WTC11 (cell line): Measurements from ENCODE around the gene DRC1. TPM values are rescaled to one million over a fixed set of nuclear protein-coding genes. Genes with fewer than 3 reads are reported as not detected.

Source experiments
- ATAC-seq: fragments of 200-7000 bp; cut with Tn5 transposase; 2 replicates; pipeline ENCODE4 v1.10.0; 2021; ENCODE audit warnings: mild to moderate bottlenecking, moderate library complexity
- CTCF ChIA-PET: fragments of 300-600 bp; sonication (Branson Sonifier 250); formaldehyde crosslinking; loops from one replicate; lab custom pipeline; 2021; ENCODE audit warnings: antibody characterized with exemption; lab: Charles Lee
- POLR2A ChIA-PET: fragments of 350-600 bp; sonication (Branson Sonifier 250); formaldehyde crosslinking; loops from one replicate; lab custom pipeline; 2021; ENCODE audit warnings: antibody characterized with exemption; lab: Charles Lee
- DNase-seq: peaks from one replicate; pipeline ENCODE4 v3.0.0; 2021; ENCODE audit warnings: low spot score
- H3K27ac Mint-ChIP-seq: 2 replicates; pipeline ENCODE4 v1.8.0; 2021; ENCODE audit warnings: mixed read lengths
- H3K27me3 Mint-ChIP-seq: 2 replicates; pipeline ENCODE4 v1.8.0; 2021; ENCODE audit warnings: low read depth, mild to moderate bottlenecking, moderate library complexity, mixed read lengths
- H3K36me3 Mint-ChIP-seq: 2 replicates; pipeline ENCODE4 v1.8.0; 2021; ENCODE audit warnings: mixed read lengths
- H3K4me1 Mint-ChIP-seq: 2 replicates; pipeline ENCODE4 v1.8.0; 2022; ENCODE audit warnings: mixed read lengths
- H3K4me3 Mint-ChIP-seq: 2 replicates; pipeline ENCODE4 v1.8.0; 2021; ENCODE audit warnings: mild to moderate bottlenecking, moderate library complexity, mixed read lengths
- H3K9me3 Mint-ChIP-seq: 2 replicates; pipeline ENCODE4 v1.8.0; 2021; ENCODE audit warnings: mixed read lengths
- CREB1 ChIP-seq: sonication (generic); formaldehyde crosslinking; IDR thresholded peaks from 2 replicates; pipeline ENCODE4 v1.8.0; 2023; ENCODE audit warnings: mild to moderate bottlenecking, missing genetic modification reagents
- HMGA2 ChIP-seq: fragments of 250-450 bp; sonication (Bioruptor Pico); IDR thresholded peaks from 2 replicates; pipeline ENCODE4 v1.4.0; 2021; ENCODE audit warnings: mild to moderate bottlenecking, moderate library complexity
- IRF2 ChIP-seq: sonication (generic); formaldehyde crosslinking; IDR thresholded peaks from 2 replicates; pipeline ENCODE4 v1.8.0; 2022; ENCODE audit warnings: low read depth, missing genetic modification reagents, borderline replicate concordance
- MXD4 ChIP-seq: fragments of 250-450 bp; sonication (Bioruptor Pico); IDR thresholded peaks from 2 replicates; pipeline ENCODE4 v1.8.0; 2021; ENCODE audit warnings: mild to moderate bottlenecking, moderate library complexity, borderline replicate concordance
- NR3C1 ChIP-seq: sonication (generic); formaldehyde crosslinking; conservative IDR thresholded peaks from 2 replicates; pipeline ENCODE4 v1.8.1; 2023; ENCODE audit warnings: low read depth, mild to moderate bottlenecking, missing genetic modification reagents
- RELA ChIP-seq: sonication (generic); formaldehyde crosslinking; IDR thresholded peaks from 2 replicates; pipeline ENCODE4 v1.8.1; 2022; ENCODE audit warnings: missing genetic modification reagents, mild to moderate bottlenecking, borderline replicate concordance
- ZNF317 ChIP-seq: sonication (generic); formaldehyde crosslinking; IDR thresholded peaks from 2 replicates; pipeline ENCODE4 v1.8.1; 2023; ENCODE audit warnings: low read depth, mild to moderate bottlenecking, moderate library complexity, missing genetic modification reagents, borderline replicate concordance
- total RNA-seq: library from RNA; stranded (reverse); gene quantifications from 3 replicates; pipeline ENCODE4 v1.2.3, GENCODE V29; 2021
- TF ChIP-seq, protein P1 (sequence below): sonication (generic); formaldehyde crosslinking; IDR thresholded peaks from 2 replicates; pipeline ENCODE4 v1.8.1; 2022; ENCODE audit warnings: missing genetic modification reagents, borderline replicate concordance
- TF ChIP-seq, protein P2 (sequence below): sonication (generic); formaldehyde crosslinking; IDR thresholded peaks from 2 replicates; pipeline ENCODE4 v1.8.1; 2022; ENCODE audit warnings: low read depth, mild to moderate bottlenecking, moderate library complexity, missing genetic modification reagents, borderline replicate concordance
- TF ChIP-seq, protein P3 (sequence below): sonication (generic); formaldehyde crosslinking; IDR thresholded peaks from 2 replicates; pipeline ENCODE4 v1.8.1; 2023; ENCODE audit warnings: mild to moderate bottlenecking, missing genetic modification reagents, moderate library complexity
- TF ChIP-seq, protein P4 (sequence below): sonication (generic); formaldehyde crosslinking; IDR thresholded peaks from 2 replicates; pipeline ENCODE4 v1.8.1; 2023; ENCODE audit warnings: mild to moderate bottlenecking, missing genetic modification reagents

DRC1 gene
- total RNA-seq, 1 experiment from 2014 or later, result 0.55 TPM

DNA sequence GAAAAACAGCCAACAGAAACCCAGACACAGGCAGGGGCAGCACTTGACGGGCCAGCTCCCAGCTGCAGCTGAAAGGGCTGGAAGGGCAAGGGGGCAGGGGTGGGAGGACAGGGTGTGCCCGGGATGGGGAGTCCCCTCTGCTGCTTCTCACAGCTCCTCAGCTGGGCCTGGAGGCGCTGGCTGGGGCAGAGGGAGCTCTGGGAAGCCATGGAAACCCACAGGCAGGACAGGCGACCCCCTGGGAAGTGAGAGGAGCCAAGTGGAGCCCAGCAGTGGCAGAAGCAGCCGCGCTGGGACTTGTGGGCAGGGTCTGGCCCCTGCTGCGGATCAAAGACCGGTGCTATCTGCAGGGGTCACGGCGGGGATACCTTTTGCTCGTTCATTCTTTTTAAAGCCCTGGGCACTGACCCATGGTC lies 55.5 kb downstream of the DRC1 start:
- CTCF ChIA-PET, result interaction anchor here (0.7 to 1.5 kb wide), 3 partner anchors 46 to 120 kb away, joined by 3 read pairs; no protein-coding TSS in a partner anchor
- Mint-ChIP-seq H3K9me3 (no peaks in the 10 kb centered on the region), H3K4me1 (no peaks in the 10 kb centered on the region), H3K4me3 (no peak overlapping the region), H3K27ac (no peak overlapping the region)
- no peak for ATAC-seq
- no peak for DNase-seq
- no peak for TF ChIP-seq MXD4 (CRISPR knock-in tag)
- TF ChIP-seq, all 79 proteins: peak for 0
- Mint-ChIP-seq H3K36me3 (no peaks in the 10 kb centered on the region), H3K27me3 (no peaks in the 10 kb centered on the region)
- POLR2A ChIA-PET, result no interaction called here

DNA sequence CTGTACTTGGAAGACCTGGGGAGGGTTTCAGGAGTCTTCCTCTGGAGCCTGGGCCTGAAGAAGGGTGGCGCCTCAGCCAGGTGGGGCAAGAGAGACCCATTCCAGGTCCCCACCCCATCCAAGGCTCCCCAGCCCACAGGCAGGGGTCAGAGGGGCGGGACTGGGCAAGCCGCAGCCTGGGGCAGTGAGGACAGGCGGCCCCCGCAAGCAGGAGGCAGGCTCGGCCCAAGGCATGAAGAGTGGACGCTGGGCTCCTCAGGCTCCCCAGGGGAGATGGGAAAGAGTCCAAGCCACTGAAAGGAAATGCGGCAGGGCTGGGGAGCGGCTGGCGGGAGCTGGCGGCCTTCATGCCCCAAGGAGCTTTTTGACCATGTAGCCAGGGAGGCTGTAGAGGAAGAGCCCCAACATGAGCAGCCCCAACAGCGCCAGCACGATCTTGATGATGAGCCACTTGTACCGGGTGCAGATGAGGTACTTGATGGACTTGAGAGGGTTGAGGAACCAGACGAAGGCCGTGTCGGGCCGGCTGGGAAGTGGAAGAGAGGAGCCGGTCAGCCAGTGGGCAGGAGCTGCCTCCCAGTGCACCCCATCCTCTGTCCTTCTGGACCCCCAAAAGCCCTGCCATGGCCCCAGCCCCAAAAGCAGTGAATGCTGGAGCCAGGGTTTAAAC lies 56.1 kb downstream of the DRC1 start:
- no peak for DNase-seq
- ChIA-PET CTCF (interaction anchor here (0.9 to 1.5 kb wide), 5 partner anchors 10 to 120 kb away, joined by 3 to 7 read pairs (median 4); no protein-coding TSS in a partner anchor), POLR2A (no interaction called here)
- no peaks in the 10 kb centered on the region for H3K36me3 Mint-ChIP-seq
- TF ChIP-seq, protein P1, sequence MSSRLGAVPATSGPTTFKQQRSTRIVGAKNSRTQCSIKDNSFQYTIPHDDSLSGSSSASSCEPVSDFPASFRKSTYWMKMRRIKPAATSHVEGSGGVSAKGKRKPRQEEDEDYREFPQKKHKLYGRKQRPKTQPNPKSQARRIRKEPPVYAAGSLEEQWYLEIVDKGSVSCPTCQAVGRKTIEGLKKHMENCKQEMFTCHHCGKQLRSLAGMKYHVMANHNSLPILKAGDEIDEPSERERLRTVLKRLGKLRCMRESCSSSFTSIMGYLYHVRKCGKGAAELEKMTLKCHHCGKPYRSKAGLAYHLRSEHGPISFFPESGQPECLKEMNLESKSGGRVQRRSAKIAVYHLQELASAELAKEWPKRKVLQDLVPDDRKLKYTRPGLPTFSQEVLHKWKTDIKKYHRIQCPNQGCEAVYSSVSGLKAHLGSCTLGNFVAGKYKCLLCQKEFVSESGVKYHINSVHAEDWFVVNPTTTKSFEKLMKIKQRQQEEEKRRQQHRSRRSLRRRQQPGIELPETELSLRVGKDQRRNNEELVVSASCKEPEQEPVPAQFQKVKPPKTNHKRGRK, result no peak
- TF ChIP-seq ZNF317 (CRISPR knock-in tag), result no peak
- TF ChIP-seq, protein P2, sequence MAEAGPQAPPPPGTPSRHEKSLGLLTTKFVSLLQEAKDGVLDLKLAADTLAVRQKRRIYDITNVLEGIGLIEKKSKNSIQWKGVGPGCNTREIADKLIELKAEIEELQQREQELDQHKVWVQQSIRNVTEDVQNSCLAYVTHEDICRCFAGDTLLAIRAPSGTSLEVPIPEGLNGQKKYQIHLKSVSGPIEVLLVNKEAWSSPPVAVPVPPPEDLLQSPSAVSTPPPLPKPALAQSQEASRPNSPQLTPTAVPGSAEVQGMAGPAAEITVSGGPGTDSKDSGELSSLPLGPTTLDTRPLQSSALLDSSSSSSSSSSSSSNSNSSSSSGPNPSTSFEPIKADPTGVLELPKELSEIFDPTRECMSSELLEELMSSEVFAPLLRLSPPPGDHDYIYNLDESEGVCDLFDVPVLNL (CRISPR knock-in tag), result no peak
- H3K27me3 Mint-ChIP-seq, result no peaks in the 10 kb centered on the region; the same call in 1 of the 2 replicates
- H3K9me3 Mint-ChIP-seq, result no peaks in the 10 kb centered on the region
- H3K27ac Mint-ChIP-seq, result no peak overlapping the region
- no peak overlapping the region for H3K4me3 Mint-ChIP-seq
- H3K4me1 Mint-ChIP-seq, result peaks cover 5% of the 10 kb centered on the region
- ATAC-seq, result no peak

DNA sequence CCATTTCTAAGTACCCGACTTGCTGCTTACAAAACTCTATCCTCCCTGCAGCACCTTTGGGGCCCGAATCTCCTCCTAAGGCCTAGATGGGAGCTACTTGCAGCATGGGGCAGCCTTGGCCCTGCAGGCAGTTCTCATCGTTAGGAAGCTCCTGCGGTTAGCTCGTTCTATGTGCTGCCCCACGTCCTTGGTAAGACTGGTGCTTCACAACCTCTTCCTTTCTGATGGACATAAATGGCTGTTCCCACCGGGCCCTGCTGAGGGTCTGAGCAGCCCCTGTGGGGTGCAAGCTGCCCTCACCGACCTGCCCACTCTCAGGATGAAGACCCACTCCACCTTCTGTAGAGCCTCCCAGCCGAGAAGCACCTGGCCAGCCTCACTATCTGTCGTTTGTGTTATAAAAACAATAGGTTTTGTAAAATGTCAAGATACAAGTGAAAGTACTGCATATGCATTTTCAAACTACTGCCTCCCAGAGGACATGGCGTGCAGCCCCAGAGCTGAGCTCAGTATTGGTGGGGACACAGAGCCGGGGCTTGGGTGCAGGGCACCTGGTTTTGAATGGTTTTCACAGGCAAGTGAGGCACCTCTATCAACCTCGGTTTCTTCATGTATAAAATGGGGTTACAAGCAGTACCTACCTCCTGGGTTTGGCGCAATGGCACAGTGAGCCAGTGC lies 56.8 kb downstream of the DRC1 start:
- TF ChIP-seq, protein P3, sequence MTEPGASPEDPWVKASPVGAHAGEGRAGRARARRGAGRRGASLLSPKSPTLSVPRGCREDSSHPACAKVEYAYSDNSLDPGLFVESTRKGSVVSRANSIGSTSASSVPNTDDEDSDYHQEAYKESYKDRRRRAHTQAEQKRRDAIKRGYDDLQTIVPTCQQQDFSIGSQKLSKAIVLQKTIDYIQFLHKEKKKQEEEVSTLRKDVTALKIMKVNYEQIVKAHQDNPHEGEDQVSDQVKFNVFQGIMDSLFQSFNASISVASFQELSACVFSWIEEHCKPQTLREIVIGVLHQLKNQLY (CRISPR knock-in tag), result no peak
- TF ChIP-seq RELA (CRISPR knock-in tag) (no peak), HMGA2 (CRISPR knock-in tag) (no peak), NR3C1 (CRISPR knock-in tag) (no peak), CREB1 (no peak), IRF2 (CRISPR knock-in tag) (no peak)
- TF ChIP-seq, protein P4, sequence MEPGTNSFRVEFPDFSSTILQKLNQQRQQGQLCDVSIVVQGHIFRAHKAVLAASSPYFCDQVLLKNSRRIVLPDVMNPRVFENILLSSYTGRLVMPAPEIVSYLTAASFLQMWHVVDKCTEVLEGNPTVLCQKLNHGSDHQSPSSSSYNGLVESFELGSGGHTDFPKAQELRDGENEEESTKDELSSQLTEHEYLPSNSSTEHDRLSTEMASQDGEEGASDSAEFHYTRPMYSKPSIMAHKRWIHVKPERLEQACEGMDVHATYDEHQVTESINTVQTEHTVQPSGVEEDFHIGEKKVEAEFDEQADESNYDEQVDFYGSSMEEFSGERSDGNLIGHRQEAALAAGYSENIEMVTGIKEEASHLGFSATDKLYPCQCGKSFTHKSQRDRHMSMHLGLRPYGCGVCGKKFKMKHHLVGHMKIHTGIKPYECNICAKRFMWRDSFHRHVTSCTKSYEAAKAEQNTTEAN (CRISPR knock-in tag), result no peak
- Mint-ChIP-seq H3K27me3 (no peaks in the 10 kb centered on the region; the same call in 1 of the 2 replicates), H3K4me1 (peaks cover 8% of the 10 kb centered on the region), H3K36me3 (no peaks in the 10 kb centered on the region), H3K4me3 (no peak overlapping the region), H3K27ac (no peak overlapping the region), H3K9me3 (no peaks in the 10 kb centered on the region)
- no peak for ATAC-seq
- POLR2A ChIA-PET, result no interaction called here
- CTCF ChIA-PET, result interaction anchor here (0.6 to 1.5 kb wide), 9 partner anchors 9 to 814 kb away, joined by 3 to 7 read pairs (median 3); no protein-coding TSS in a partner anchor
- no peak for DNase-seq
